Mammary microvascular endothelial cell (primary cell): ENCODE data around the gene CDC26. TPM values are rescaled to one million over a fixed set of nuclear protein-coding genes. Genes with fewer than 3 reads are reported as not detected.

Experiments
- total RNA-seq: library from RNA; depleted of rRNA; stranded (reverse); fragments of >200 nt; gene quantifications from 2 replicates; pipeline ENCODE4 v1.2.3, GENCODE V29; 2015

The CDC26 gene
- 40.4 and 44.4 TPM in 2 replicates for total RNA-seq

DNA sequence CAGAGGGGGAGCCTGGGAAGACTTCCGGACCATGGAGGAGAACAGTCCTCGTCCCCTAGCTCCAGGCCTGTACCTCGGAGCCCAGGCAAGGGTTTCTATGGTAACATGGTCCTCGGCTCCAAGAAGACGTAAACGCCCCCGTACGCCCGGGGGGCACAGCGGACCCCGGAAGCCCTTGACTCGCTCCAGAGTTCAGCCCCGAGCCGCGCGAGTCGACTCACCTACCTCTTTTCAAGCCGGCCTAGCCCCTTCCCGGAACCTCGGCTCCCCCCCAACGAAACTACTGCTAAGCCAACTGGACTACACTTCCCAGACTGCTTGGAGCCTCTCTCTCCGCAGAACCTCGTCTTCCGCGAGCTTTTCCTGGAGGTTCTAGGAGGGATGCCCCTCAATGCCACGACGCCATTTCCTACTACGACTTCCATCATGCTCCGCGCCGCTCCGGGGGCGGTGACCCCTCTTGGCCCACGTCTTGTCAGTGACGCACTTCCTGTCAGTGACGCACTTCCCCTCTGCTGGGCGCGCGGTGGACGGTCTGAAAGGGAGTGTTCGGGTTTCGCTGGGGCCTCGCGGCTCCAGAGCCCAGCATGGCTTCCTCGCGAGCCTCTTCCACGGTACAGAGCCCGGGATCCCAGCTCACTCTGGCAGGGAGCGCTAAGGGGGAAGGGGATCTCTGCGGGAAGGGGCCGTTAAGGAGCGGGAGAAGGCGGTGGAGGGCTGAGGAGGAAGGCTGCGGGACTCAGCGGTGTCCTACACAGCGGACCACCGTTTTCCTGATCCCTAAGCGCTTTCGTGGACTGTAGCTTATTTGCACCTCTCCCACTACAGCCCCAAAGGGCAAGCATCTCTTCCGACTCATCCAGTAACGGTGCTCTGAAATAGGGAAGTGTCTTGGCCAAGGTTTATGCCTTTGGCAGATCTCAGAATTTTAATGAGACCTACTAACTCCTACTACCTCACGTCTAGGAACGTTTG lies at the start of gene CDC26, which contains the start of gene PRPF4:
CDC26 (minus strand) TSS at position 416 of the 975 bp plus-strand sequence. CDS start 3,065 bp downstream, outside the sequence.
PRPF4 (plus strand) TSS at position 502 of the 975 bp plus-strand sequence; CDS start at position 588, 86 bp downstream.

DNA sequence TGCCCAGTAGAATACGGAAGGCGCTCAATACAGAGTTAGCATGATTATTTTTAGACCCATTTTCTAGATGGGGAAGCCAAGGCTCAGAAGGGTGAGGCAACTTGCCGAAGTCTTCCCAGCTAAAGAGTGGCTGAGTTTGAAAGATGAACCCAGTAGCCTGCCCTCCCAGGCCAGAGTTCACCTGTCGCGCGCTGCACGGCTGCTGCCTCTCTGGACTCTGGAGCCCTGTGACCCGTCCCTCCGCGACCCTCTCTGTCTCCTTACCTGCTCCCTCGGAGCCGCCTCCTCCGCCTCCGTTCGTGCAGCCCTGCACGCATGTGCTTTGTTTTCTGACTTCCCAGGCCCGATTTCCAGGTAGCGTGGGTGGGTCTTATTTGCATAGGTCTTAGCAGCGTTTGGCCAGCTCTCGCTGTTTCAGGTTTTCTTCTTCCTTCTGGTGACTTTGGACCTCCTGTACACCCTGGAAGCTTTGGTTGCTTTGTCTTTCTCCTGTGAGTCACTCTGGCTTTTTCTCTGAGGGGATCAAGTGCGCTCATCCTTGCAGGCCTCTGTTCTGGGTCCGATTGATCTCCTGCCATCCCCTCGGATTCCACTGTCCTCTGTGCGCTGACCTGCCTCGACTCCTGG lies 27.5 kb upstream of the CDC26 start, which contains the start of gene RNF183:
RNF183 (minus strand) TSS at position 585 of the 627 bp plus-strand sequence. CDS start 5,192 bp downstream, outside the sequence.

DNA sequence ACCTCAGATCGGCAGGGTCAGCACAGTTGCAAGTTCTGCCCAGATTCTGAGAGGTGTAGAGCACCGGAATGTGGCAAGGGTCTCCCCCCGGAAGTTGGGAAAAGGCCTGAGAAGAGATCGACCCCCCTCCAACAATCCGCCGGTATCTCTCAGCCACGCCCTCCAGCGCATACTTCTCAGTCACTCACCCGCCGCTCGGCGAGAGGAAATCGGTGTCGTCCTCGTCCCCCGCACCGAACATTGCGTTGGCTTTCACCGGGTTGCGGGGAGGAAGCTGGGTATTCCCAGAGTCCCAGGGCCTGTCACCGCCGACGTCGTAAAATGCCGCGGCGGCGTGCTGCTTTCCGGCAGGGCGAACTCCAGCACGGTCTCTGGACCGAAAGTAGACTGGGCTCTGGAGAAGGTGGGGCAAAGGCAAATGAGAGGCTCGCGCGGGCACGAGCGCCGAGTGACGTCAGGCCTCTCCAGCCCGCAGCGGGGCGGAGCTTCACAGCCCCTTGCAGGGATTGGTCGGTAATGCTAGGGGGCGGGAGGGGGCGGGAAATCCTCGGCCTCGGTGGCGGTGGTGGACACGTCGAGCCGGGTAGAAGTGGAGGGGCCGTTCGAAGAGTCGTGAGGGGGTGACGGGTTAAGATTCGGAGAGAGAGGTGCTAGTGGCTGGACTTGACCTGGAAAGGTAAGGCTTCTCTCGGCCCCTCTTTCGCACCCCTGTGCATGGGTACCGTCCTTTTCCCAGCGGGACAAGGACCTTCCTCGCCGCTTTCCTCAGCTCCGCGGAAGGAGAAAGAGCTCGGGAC lies 54.2 kb downstream of the CDC26 start, which contains the start of the genes FKBP15 and SLC31A1:
FKBP15 (minus strand) TSS at position 275 of the 797 bp plus-strand sequence; CDS start at position 241, 34 bp downstream.
SLC31A1 (plus strand) TSS at position 542 of the 797 bp plus-strand sequence. CDS start 34,605 bp downstream, outside the sequence.

Other genes starting within 250 kb of the CDC26 start
- gene ZFP37, start 218.8 kb downstream of the CDC26 start, total RNA-seq: 0.60 and 0.89 TPM in 2 replicates
- 6.7 and 7.5 TPM in 2 replicates for gene SLC31A2, start 124.6 kb downstream of the CDC26 start, total RNA-seq
- 22.1 and 23.5 TPM in 2 replicates for gene FKBP15, start 54.3 kb downstream of the CDC26 start, total RNA-seq
- 16.7 and 19.3 TPM in 2 replicates for gene SLC31A1, start 54.0 kb downstream of the CDC26 start, total RNA-seq
- 25.2 and 26.6 TPM in 2 replicates for gene PRPF4, start 86 bp upstream of the CDC26 start, total RNA-seq
- not detected in 2 replicates for gene RNF183, start 27.8 kb upstream of the CDC26 start, total RNA-seq
- 0.79 and 0.80 TPM in 2 replicates for gene WDR31, start 64.7 kb upstream of the CDC26 start, total RNA-seq
- gene BSPRY, start 74.0 kb upstream of the CDC26 start, total RNA-seq: not detected in 2 replicates
- 10.6 and 13.3 TPM in 2 replicates for gene HDHD3, start 101.4 kb upstream of the CDC26 start, total RNA-seq
- gene ALAD, start 125.7 kb upstream of the CDC26 start, total RNA-seq: 9.2 and 10.4 TPM in 2 replicates
- 69.5 and 77.3 TPM in 2 replicates for gene POLE3, start 135.1 kb upstream of the CDC26 start, total RNA-seq
- 0.13 and 0.39 TPM in 2 replicates for gene C9orf43, start 135.2 kb upstream of the CDC26 start, total RNA-seq
- gene RGS3, start 188.2 kb upstream of the CDC26 start, total RNA-seq: 117 and 143 TPM in 2 replicates